ENCODE measurements around the gene KPNA6.
"Not testable (repeated sequence)": the region's sequence is repeated elsewhere in the genome, so short reads cannot be mapped to it uniquely, and the experiment has no call there.

The KPNA6 gene

DNA sequence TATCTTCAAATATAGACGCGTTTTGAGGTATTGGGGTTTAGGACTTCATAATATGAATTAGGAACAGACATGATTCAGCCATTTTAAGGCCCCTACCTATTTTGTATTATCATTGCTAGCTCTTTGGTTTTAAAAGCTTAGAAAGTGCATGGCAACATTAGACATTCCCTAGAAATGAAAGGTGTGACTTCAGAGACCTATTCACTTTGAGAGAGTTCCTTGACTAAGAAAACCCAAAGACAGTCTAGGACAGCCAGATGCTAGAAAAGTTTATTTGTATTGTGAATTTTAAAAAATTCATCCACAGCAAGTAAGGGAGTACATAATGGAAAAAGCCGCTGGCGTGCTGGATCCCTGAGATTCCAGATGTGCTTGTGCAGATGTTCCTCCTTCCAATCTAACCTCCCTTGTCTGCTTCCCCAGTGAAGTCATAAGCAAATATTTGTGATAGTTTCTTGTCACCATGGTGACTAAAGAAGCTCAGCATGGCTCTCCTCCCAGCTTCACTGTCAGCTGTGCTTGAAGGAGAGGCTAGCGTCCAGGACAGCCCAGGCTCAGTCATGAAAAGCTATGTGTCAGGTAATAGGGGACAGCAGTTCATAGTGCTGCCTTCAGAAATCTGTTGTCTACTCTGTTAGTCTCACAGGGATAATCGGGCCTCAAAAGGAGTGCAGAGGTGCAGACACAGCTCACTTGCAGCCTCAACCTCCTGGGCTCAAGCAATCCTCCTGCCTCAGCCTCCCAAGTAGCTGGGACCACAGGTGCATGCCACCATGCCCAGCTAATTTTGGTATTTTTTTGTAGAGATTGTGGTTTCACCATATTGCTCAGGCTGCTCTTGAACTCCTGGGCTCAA is 34.8 kb downstream of the KPNA6 start:
- peak; percentile 39 for DNase-seq (ENCODE audit: low spot score)

- DNase-seq (ENCODE audit: low spot score) = not testable (repeated sequence)
These were observed 35.4 kb downstream of the KPNA6 start for GRCh38 chr1:32143302-32143695.

DNA sequence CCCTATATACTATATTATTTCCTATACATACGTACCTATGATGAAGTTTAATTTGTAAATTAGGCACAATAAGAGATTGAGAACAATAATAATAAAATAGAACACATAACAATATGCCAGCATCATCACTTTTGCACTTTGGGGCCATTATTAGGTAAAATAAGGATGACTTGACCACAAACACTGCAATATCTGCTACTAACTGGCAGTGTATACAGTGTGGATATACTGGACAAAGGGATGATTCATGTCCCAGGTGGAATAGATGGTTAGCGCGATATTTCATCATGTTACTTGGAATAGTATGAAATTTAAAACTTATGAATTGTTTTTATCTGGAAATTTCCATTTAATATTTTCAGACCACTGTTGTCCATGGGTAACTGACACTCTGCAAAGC is 36.2 kb downstream of the KPNA6 start:
- no peak for DNase-seq (ENCODE audit: low spot score)

GRCh38 chr1:32147799-32148198 is 39.9 kb downstream of the KPNA6 start:
- DNase-seq (ENCODE audit: low spot score) = not testable (repeated sequence)

DNA sequence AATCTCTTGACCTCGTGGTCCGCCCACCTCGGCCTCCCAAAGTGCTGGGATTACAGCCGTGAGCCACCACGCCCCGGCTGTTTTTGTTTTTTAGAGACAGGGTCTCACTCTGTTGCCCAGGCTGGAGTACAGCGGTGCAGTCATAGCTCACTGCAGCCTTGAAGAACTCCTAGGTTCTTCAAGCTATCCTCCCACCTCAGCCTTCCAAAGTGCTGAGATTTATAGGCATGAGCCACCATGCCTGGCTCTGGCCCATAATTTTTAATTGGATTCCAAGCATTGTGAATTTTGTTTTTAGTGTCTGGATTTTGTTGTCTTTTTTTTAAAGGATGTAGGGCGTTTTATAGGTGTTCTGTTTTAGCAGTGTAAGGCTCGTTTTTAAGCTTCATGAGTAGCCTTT is 43.0 kb downstream of the KPNA6 start:
- DNase-seq (ENCODE audit: low spot score) = no peak

- DNase-seq (ENCODE audit: low spot score) = peak; percentile 9
These were observed 43.5 kb downstream of the KPNA6 start for GRCh38 chr1:32151319-32151787.

- no peak for DNase-seq (ENCODE audit: low spot score)
These were observed 51.3 kb downstream of the KPNA6 start for GRCh38 chr1:32159189-32159588.

- DNase-seq (ENCODE audit: low spot score) = no peak
These were observed 55.5 kb downstream of the KPNA6 start for GRCh38 chr1:32163405-32163804.

DNA sequence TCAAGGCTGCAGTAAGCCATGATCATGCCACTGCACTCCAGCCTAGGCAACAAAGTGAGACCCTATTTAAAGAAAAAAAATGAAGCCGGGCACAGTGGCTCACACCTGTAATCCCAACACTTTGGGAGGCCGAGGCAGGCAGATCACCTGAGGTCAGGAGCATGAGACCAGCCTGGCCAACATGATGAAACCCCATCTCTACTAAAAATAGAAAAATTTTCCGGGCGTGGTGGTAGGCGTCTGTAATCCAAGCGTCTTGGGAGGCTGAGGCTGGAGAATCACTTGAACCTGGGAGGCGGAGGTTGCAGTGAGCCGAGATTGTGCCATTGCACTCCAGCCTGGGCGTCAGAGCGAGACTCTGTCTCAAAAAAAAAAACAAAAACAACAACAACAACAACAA is 57.8 kb downstream of the KPNA6 start:
- DNase-seq (ENCODE audit: low spot score) = not testable (repeated sequence)

DNA sequence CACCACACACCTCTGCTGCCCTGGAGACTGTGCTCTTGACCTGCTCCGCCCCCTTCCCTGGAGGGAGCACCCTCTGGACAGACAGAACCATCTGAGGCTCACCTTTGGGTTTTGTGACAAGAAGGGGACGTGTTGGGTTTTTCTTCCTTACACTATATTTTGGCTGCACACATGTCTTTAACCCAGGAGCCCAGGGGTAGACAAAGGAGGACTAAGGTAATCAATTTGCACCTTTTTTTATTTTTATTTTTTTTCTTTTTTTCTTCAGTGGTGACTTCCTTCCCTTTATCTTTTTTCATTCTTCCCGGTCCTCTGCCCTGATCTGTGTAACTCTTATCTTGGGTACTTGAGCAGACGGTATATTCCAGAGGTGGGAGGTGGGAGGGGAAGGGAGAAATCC is 63.1 kb downstream of the KPNA6 start:
- no peak for DNase-seq (ENCODE audit: low spot score)

- no peak for DNase-seq (ENCODE audit: low spot score)
These were observed 64.9 kb downstream of the KPNA6 start for GRCh38 chr1:32172621-32173245.

- no peak for DNase-seq (ENCODE audit: low spot score)
These were observed 70.7 kb downstream of the KPNA6 start for GRCh38 chr1:32178380-32179192.

- DNase-seq (ENCODE audit: low spot score) = no peak
These were observed 71.3 kb downstream of the KPNA6 start for GRCh38 chr1:32179193-32179442.

DNA sequence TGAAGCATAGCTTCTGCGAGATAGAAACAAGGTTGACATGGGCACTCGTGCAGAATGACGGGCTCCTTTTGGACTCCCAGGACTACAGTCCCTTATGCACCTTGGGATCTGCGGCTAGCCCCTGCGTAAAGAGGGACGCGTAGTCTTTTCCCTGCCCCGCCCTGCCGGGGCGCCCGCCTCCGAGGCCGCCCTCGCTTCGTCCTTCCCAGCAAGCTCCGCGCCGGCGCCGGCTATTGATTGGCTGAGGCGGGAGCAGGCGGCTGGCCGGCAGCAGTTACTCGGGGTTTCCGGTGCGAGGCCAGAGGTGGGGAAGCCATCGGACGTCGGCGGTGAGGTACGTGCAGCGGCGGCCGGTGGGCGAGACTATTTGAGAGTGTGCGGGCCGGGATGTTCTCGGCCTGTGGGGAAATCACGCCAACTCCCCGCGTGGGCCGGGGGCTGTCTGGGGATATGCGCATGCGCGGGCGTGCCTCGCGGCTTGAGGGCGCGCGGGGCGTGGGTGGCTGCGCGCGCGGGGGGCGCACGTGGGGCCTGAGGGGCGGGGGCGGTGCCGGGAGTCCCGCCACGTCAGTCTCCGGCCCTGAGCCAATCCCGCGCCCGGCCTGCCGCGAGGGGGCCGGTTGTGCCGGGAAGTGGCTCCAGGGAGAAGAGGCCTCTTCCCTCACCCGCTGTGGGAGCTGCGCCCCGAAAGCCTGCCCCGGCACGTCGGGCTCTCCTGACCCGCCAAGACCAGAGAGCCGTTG is 71.8 kb downstream of the KPNA6 start, which contains the start of gene TXLNA:
TXLNA (plus strand) TSS at position 233 of the 743 bp plus-strand sequence. CDS start 671 bp downstream, outside the sequence.
- DNase-seq (ENCODE audit: low spot score) = peak; percentile 90

GRCh38 chr1:32180186-32181060 is 72.6 kb downstream of the KPNA6 start:
- DNase-seq (ENCODE audit: low spot score) = no peak

DNA sequence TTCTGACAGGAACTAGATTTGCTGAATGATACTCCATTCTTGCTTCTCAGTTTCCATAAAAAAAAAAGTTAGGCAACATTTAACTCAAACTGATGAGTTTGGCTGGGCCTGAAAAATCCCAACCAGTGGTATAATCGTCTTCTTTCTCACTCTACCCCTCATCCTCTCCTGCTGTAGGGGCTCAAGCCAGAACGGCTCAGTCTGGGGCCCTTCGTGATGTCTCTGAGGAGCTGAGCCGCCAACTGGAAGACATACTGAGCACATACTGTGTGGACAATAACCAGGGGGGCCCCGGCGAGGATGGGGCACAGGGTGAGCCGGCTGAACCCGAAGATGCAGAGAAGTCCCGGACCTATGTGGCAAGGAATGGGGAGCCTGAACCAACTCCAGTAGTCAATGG is 73.2 kb downstream of the KPNA6 start:
- DNase-seq (ENCODE audit: low spot score) = no peak

DNA sequence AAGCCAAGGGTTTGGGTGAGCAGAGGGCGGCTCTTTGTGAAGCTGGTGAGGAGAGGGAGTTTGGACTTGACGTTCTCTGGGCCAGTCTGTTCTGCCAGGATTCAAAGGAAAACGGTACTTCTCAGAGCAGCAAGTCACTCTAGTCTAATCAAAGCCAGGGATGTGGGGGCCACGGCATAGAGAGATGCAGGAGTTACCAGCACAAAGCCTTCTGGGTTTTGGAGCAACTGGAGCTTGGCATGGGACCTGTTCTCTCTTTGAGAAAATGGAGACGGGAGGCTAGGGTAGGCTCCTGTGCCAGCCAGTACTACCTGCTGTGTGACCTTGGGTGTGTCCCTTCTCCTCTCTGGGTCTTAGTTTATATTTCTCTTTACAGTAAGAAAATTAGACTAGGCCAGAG is 73.7 kb downstream of the KPNA6 start:
- DNase-seq (ENCODE audit: low spot score) = no peak

GRCh38 chr1:32182060-32182459 is 74.2 kb downstream of the KPNA6 start:
- DNase-seq (ENCODE audit: low spot score) = no peak

DNA sequence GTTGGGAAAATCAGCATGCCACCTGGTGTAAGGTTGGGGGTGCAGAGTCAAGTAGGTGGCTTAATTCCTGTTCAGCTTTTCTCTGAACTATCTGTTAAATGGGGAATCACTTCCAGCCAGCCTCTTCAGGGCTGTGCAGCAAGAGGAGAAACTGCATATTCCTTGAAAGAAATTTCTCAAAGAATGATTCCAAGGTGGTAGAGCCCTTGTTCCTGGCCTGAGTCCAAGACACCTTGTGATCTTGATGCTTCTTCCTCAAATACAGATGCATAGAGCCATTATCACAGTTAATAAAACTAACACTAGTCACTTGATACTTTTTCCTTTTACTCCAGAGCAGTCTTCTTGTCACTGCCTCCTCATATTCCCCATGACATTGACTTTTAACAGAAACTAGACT is 76.8 kb downstream of the KPNA6 start:
- DNase-seq (ENCODE audit: low spot score) = no peak

GRCh38 chr1:32186077-32186476 is 78.2 kb downstream of the KPNA6 start:
- DNase-seq (ENCODE audit: low spot score) = no peak

DNA sequence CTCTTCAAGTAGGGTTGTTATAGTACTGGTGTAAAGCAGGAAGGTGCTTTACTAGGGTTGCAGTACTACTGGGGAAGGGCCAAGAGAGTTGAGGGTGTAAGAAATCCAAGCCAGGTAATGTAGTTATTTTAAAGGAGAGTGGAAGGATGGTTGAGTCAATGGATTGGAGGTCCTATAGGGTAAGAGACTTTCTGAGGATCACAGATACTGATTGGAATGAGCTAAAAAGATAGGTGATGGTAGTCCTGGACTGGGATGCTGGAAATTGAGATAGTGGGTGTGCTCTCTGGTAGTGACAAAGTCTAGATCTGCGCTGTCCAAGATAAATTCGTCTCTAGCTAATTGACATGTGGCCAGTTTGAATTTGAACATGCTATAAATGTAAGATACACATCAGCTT is 78.6 kb downstream of the KPNA6 start:
- no peak for DNase-seq (ENCODE audit: low spot score)
